Thyroid gland (tissue), 4 donors: Measurements from ENCODE around the gene PPIE. TPM values are rescaled to one million over a fixed set of nuclear protein-coding genes. Genes with fewer than 3 reads are reported as not detected.

Source experiments
- DNase-seq, 2 donors: peaks; one replicate each; pipeline ENCODE4 v3.0.0-alpha.2; 2019
- H3K27ac ChIP-seq, 3 donors: fragments of 200-600 bp; sonication (generic); 1 replicate in 2 of 3; 2 replicates in 1 of 3; pipeline ENCODE4 v1.5.1; 2016 to 2019; ENCODE audit warnings: mild to moderate bottlenecking in 1 of 3, moderate library complexity in 1 of 3
- H3K27me3 ChIP-seq: fragments of 200-600 bp; sonication (generic); one replicate; pipeline ENCODE4 v1.5.1; 2019
- H3K36me3 ChIP-seq, 2 donors: fragments of 200-600 bp; sonication (generic); one replicate each; pipeline ENCODE4 v1.5.1; 2016 to 2019
- H3K4me1 ChIP-seq, 2 donors: fragments of 200-600 bp; sonication (generic); one replicate each; pipeline ENCODE4 v1.5.1; 2017 to 2019
- H3K4me3 ChIP-seq, 3 donors: fragments of 200-600 bp; sonication (generic); replicated peaks in 1 of 3; 1 replicate in 2 of 3; 2 replicates in 1 of 3; pipeline ENCODE4 v1.5.1; 2016; ENCODE audit warnings: mild to moderate bottlenecking in 1 of 3
- H3K9me3 ChIP-seq: fragments of 200-600 bp; sonication (generic); one replicate; pipeline ENCODE4 v1.5.1; 2017
- CTCF ChIP-seq, 6 experiments: fragments of 200-600 bp in 3 of 6; fragments of 450-650 bp in 3 of 6; sonication (generic) in 3 of 6; IDR thresholded peaks; one replicate each; pipeline ENCODE4 v1.5.1; 2016 to 2019; ENCODE audit warnings: antibody characterized with exemption in 6 of 6, mild to moderate bottlenecking in 2 of 6, inconsistent platforms in 1 of 6, moderate library complexity in 1 of 6
- POLR2A ChIP-seq, 2 donors: fragments of 450-650 bp; IDR thresholded peaks; one replicate each; pipeline ENCODE4 v1.6.1; 2017; ENCODE audit warnings: antibody characterized with exemption in 2 of 2, mild to moderate bottlenecking in 2 of 2, moderate library complexity in 1 of 2
- WGBS, 2 donors: methylation state at CpG; one replicate each; pipeline ENCODE4 v1.1.5; 2017; 5-methylcytosine and 5-hydroxymethylcytosine counted together
- intact Hi-C: fragments of 100-400 bp; cut with DNase I; formaldehyde crosslinking; loops from one replicate; pipeline ENCODE4 v1.15.1; 2023
- total RNA-seq, 4 donors: library from RNA; depleted of rRNA; stranded (reverse); fragments of >200 nt; gene quantifications; one replicate each; pipeline ENCODE4 v1.2.3, GENCODE V29; 2016

Gene PPIE
- 10 to 100 TPM; 47.1 to 52.7 (median 50.9) TPM for total RNA-seq

GRCh38 chr1:39738622-39739366 is at the start of gene PPIE:
TSS of gene PPIE (plus strand) at chr1:39738882. CDS start at chr1:39738901, 19 bp downstream.
- intact Hi-C loops = no loop called here
- Histone ChIP-seq H3K27ac (peak within 1 kb of the TSS in 2 of 3 donors; percentile 39 to 56), H3K36me3 (peaks cover 7 to 12% of the 10 kb centered on the region in 2 donors), H3K4me1 (peaks cover 6 to 14% of the 10 kb centered on the region in 2 donors), H3K9me3 (no peaks in the 10 kb centered on the region), H3K4me3 (peak within 1 kb of the TSS; percentile 31 to 70 (median 41)), H3K27me3 (no peaks in the 10 kb centered on the region)
- peak; percentile 95 for DNase-seq
- TF ChIP-seq CTCF (IDR thresholded peaks at IDR 0.05) (no peak), POLR2A (IDR thresholded peaks at IDR 0.05) (peak in 1 of 2 donors; percentile 67)
- 0 to 2% methylated on average over 40 to 44 of the region's 52 CpGs for WGBS, 2 donors

GRCh38 chr1:39689214-39689613 is 49.5 kb upstream of the PPIE start:
- no peak overlapping the region for H3K27ac ChIP-seq

GRCh38 chr1:39689635-39690034 is 49.0 kb upstream of the PPIE start:
- Histone ChIP-seq H3K27me3 (no peaks in the 10 kb centered on the region), H3K36me3 (no peaks in the 10 kb centered on the region), H3K4me3 (no peak overlapping the region), H3K4me1 (peaks cover 13 to 19% of the 10 kb centered on the region in 2 donors), H3K9me3 (no peaks in the 10 kb centered on the region), H3K27ac (no peak overlapping the region)
- no peak for DNase-seq
- TF ChIP-seq CTCF (IDR thresholded peaks at IDR 0.05) (no peak), POLR2A (IDR thresholded peaks at IDR 0.05) (no peak)
- intact Hi-C loops = no loop called here

More at GRCh38 chr1:39689214-39689613, 49.5 kb upstream of the PPIE start:
- TF ChIP-seq POLR2A (IDR thresholded peaks at IDR 0.05) (no peak), CTCF (IDR thresholded peaks at IDR 0.05) (no peak)
- no peak overlapping the region for H3K4me3 ChIP-seq
- H3K4me1 ChIP-seq = peaks cover 13 to 19% of the 10 kb centered on the region in 2 donors
- H3K27me3 ChIP-seq = no peaks in the 10 kb centered on the region
- H3K9me3 ChIP-seq = no peaks in the 10 kb centered on the region
- DNase-seq = no peak
- no peaks in the 10 kb centered on the region for H3K36me3 ChIP-seq
- 71 to 87% methylated on average over 2 of the region's 2 CpGs for WGBS, 2 donors
- intact Hi-C loops = no loop called here

- 40 to 51% methylated on average over 2 of the region's 2 CpGs for whole genome bisulfite sequencing, 2 donors
- Histone ChIP-seq H3K36me3 (no peaks in the 10 kb centered on the region), H3K4me1 (peaks cover 13 to 19% of the 10 kb centered on the region in 2 donors), H3K27me3 (no peaks in the 10 kb centered on the region), H3K9me3 (no peaks in the 10 kb centered on the region), H3K27ac (no peak overlapping the region), H3K4me3 (no peak overlapping the region)
- intact Hi-C loops = no loop called here
- no peak for DNase-seq
- TF ChIP-seq CTCF (IDR thresholded peaks at IDR 0.05) = no peak
- TF ChIP-seq POLR2A (IDR thresholded peaks at IDR 0.05) = no peak
These were observed 48.5 kb upstream of the PPIE start for GRCh38 chr1:39690225-39690624.

GRCh38 chr1:39690794-39691382 is 47.8 kb upstream of the PPIE start:
- Histone ChIP-seq H3K27ac (no peak overlapping the region), H3K4me3 (peak overlapping the region in 1 of 3 donors; percentile 24), H3K4me1 (peaks cover 13 to 19% of the 10 kb centered on the region in 2 donors), H3K9me3 (no peaks in the 10 kb centered on the region), H3K36me3 (no peaks in the 10 kb centered on the region), H3K27me3 (no peaks in the 10 kb centered on the region)
- DNase-seq = no peak
- WGBS, 2 donors = 9 to 27% methylated on average over 13 to 24 of the region's 28 CpGs
- no peak for TF ChIP-seq CTCF (IDR thresholded peaks at IDR 0.05)
- TF ChIP-seq POLR2A (IDR thresholded peaks at IDR 0.05) = no peak
- intact Hi-C loops = no loop called here
